K562 (cell line): ENCODE measurements around the gene C2CD2. TPM values are rescaled to one million over a fixed set of nuclear protein-coding genes. Genes with fewer than 3 reads are reported as not detected.
A peak's percentile ranks its signal among the peaks of the same experiment; 100 is the strongest.

ENCODE experiments used
- ATAC-seq: fragments of 200-7000 bp; cut with Tn5 transposase; 3 replicates; pipeline ENCODE4 v1.9.1; 2020; ENCODE audit warnings: moderate library complexity
- BruUV-seq: library from RNA; stranded (reverse); fragments of 400-500 nt; replicated peaks from 2 replicates; lab custom pipeline; 2021; lab: Mats Ljungman, UMichigan
- CTCF ChIA-PET: fragments of 300-600 bp; formaldehyde crosslinking; extraction: SDS; loops from one replicate; lab custom pipeline; 2021; ENCODE audit warnings: low intra/inter-chr PET ratio; lab: Yijun Ruan, JAX
- POLR2A ChIA-PET: fragments of 300-600, 350-650 bp; sonication (Branson Sonifier 250); formaldehyde crosslinking; extraction: SDS; loops from one replicate; lab custom pipeline; 2021; ENCODE audit warnings: antibody characterized with exemption, inconsistent platforms; lab: Yijun Ruan, JAX
- DNase-seq, 4 experiments: peaks; one replicate each; pipeline versions ENCODE4 v3.0.0 to v3.0.0-alpha.2; 2011 to 2018; ENCODE audit warnings: low spot score in 3 of 4, mixed read lengths in 3 of 4; ENCODE audit errors: extremely low read depth in 1 of 4
- FAIRE-seq: peaks from 2 replicates; lab custom pipeline; 2011; peaks lifted over from hg19 to GRCh38; lab: Jason Lieb, UNC
- H2AFZ ChIP-seq: 2 replicates; pipeline ENCODE4 v1.6.0; 2011; ENCODE audit warnings: low read depth, low read length, control low read depth, inconsistent platforms
- H3K27ac ChIP-seq: fragments of 200-600 bp; 3 replicates; pipeline ENCODE4 v1.8.0; 2011; ENCODE audit warnings: low read depth, mild to moderate bottlenecking, control low read depth, inconsistent platforms, low read length, moderate library complexity, mixed read lengths; ENCODE audit errors: extremely low read depth
- H3K27me3 ChIP-seq, 2 experiments: fragments of 300-600 bp in 1 of 2; 2 replicates in 1 of 2; 3 replicates in 1 of 2; pipeline versions ENCODE4 v1.6.0 to v1.8.0; 2011; ENCODE audit warnings: inconsistent platforms in 2 of 2, low read length in 2 of 2, mild to moderate bottlenecking in 1 of 2, mixed read lengths in 1 of 2, moderate library complexity in 1 of 2; ENCODE audit not compliant: control insufficient read depth in 2 of 2, insufficient read depth in 2 of 2
- H3K36me3 ChIP-seq: fragments of 300-600 bp; 3 replicates; pipeline ENCODE4 v1.8.0; 2011; ENCODE audit warnings: mild to moderate bottlenecking, low read length, inconsistent platforms; ENCODE audit not compliant: control insufficient read depth, insufficient read depth
- H3K4me1 ChIP-seq, 2 experiments: fragments of 200-600 bp in 1 of 2; replicated peaks in 1 of 2; 2 replicates in 1 of 2; 3 replicates in 1 of 2; pipeline versions ENCODE4 v1.5.1 to v1.8.0; 2011; ENCODE audit warnings: inconsistent platforms in 2 of 2, low read length in 2 of 2, mild to moderate bottlenecking in 1 of 2, mixed read lengths in 1 of 2, moderate library complexity in 1 of 2; ENCODE audit not compliant: control insufficient read depth in 2 of 2, insufficient read depth in 2 of 2
- H3K4me2 ChIP-seq: 2 replicates; pipeline ENCODE4 v1.6.1; 2011; ENCODE audit warnings: low read length, control low read depth, inconsistent platforms, mixed read lengths; ENCODE audit not compliant: insufficient read depth
- H3K4me3 ChIP-seq: fragments of 200-600 bp; sonication (generic), shearing (Covaris generic); 2 replicates; pipeline ENCODE4 v1.5.1; 2016; ENCODE audit warnings: control low read depth, inconsistent platforms
- H3K79me2 ChIP-seq: fragments of 200-600 bp; 3 replicates; pipeline ENCODE4 v1.8.0; 2011; ENCODE audit warnings: low read length, inconsistent platforms; ENCODE audit not compliant: control insufficient read depth, insufficient read depth
- H3K9ac ChIP-seq, 2 experiments: 2 replicates each; pipeline versions ENCODE4 v1.6.0 to v1.6.1; 2011; ENCODE audit warnings: low read depth in 2 of 2, low read length in 2 of 2, control low read depth in 1 of 2, inconsistent platforms in 1 of 2, mild to moderate bottlenecking in 1 of 2, mixed read lengths in 1 of 2; ENCODE audit not compliant: insufficient read depth in 1 of 2
- H3K9me1 ChIP-seq: one replicate; pipeline ENCODE4 v1.6.0; 2011; ENCODE audit warnings: inconsistent platforms, mild to moderate bottlenecking, low read length, moderate library complexity; ENCODE audit not compliant: control insufficient read depth, insufficient read depth
- H3K9me3 ChIP-seq: replicated peaks from 2 replicates; pipeline ENCODE4 v1.5.1; 2011; ENCODE audit warnings: low read depth, low read length, inconsistent platforms; ENCODE audit not compliant: control insufficient read depth, insufficient read depth
- H4K20me1 ChIP-seq: replicated peaks from 2 replicates; pipeline ENCODE4 v1.6.1; 2011; ENCODE audit warnings: low read length, inconsistent platforms, mixed read lengths; ENCODE audit not compliant: control insufficient read depth, insufficient read depth
- ATF1 ChIP-seq, 2 experiments: fragments of 450-650 bp in 1 of 2; IDR thresholded peaks; 2 replicates each; pipeline ENCODE4 v1.6.1; 2016; ENCODE audit warnings: missing compliant biosample characterization in 1 of 2, missing genetic modification characterization in 1 of 2
- ELF1 ChIP-seq: fragments of 200-800 bp; sonication (Bioruptor generic); IDR thresholded peaks from 2 replicates; pipeline ENCODE4 v1.6.1; 2016; ENCODE audit warnings: missing genetic modification characterization, missing compliant biosample characterization
- ZNF3 ChIP-seq: fragments of 250-450 bp; sonication (Bioruptor Pico); IDR thresholded peaks from 2 replicates; pipeline ENCODE4 v1.5.0; 2021; ENCODE audit warnings: mild to moderate bottlenecking, moderate library complexity
- WGBS: fragments of 100-300 bp; shearing (Covaris generic); methylation state at CpG from one replicate; pipeline ENCODE4 v1.1.6; 2016; ENCODE audit warnings: low coverage, mixed read lengths; ENCODE audit not compliant: insufficient coverage; ENCODE audit errors: missing lambda C conversion rate; 5-methylcytosine and 5-hydroxymethylcytosine counted together
- in situ Hi-C: fragments of 300-500 bp; cut with MboI; formaldehyde crosslinking; loops from 4 replicates; pipeline ENCODE4 v1.15.0; 2018; ENCODE audit warnings: inconsistent platforms, mixed read lengths
- intact Hi-C: fragments of 100-400 bp; cut with micrococcal nuclease; formaldehyde crosslinking; loops from 2 replicates; pipeline ENCODE4 v1.14.2; 2022
- polyA plus RNA-seq, 8 experiments: library from polyadenylated mRNA; depleted of rRNA in 4 of 8; stranded (reverse) in 5 of 8; unstranded in 3 of 8; fragments of >200 nt; fragmentation: Nextera tagmentation in 2 of 8; fragmentation: Illumina TruSeq in 1 of 8; extraction: Ambion mirVana in 2 of 8; extraction: Trizol in 1 of 8; gene quantifications; 2 replicates each; pipeline versions ENCODE4 v1.2.1 to v1.2.3, GENCODE V29; 2011 to 2014; ENCODE audit warnings: inconsistent platforms in 1 of 8, missing spikeins in 1 of 8
- total RNA-seq, 7 experiments: library from RNA; depleted of rRNA in 6 of 7; stranded (reverse); fragments of >200 nt in 6 of 7; fragmentation: Illumina TruSeq in 2 of 7; extraction: Trizol in 2 of 7; gene quantifications; 2 replicates each; pipeline versions ENCODE4 v1.2.1 to v1.2.3, GENCODE V29; 2011 to 2021; ENCODE audit warnings: low replicate concordance in 1 of 7
- TF ChIP-seq, protein P1 (sequence below): fragments of 450-650 bp; IDR thresholded peaks from 2 replicates; pipeline ENCODE4 v1.6.1; 2016; ENCODE audit warnings: antibody characterized with exemption
- TF ChIP-seq, protein P2 (sequence below), 2 experiments: fragments of 450-650 bp in 1 of 2; sonication (generic) in 1 of 2; formaldehyde crosslinking in 1 of 2; IDR thresholded peaks in 1 of 2; conservative IDR thresholded peaks in 1 of 2; 2 replicates each; pipeline versions ENCODE4 v1.6.1 to v1.8.1; 2016 to 2023; ENCODE audit warnings: mild to moderate bottlenecking in 2 of 2, moderate library complexity in 2 of 2, inconsistent platforms in 1 of 2, missing genetic modification reagents in 1 of 2
- TF ChIP-seq, protein P3 (sequence below), 2 experiments: fragments of 450-650 bp; IDR thresholded peaks; 2 replicates each; pipeline ENCODE4 v1.6.1; 2018; ENCODE audit warnings: mild to moderate bottlenecking in 2 of 2, low read depth in 1 of 2; ENCODE audit not compliant: partially characterized antibody in 2 of 2

Gene C2CD2
- total and polyA plus RNA-seq, 9 of the 15 experiments (the other 6 are each of a cell fraction or from before 2014, with no cell fraction given): 1.3 to 21.6 (median 12.1) TPM

DNA sequence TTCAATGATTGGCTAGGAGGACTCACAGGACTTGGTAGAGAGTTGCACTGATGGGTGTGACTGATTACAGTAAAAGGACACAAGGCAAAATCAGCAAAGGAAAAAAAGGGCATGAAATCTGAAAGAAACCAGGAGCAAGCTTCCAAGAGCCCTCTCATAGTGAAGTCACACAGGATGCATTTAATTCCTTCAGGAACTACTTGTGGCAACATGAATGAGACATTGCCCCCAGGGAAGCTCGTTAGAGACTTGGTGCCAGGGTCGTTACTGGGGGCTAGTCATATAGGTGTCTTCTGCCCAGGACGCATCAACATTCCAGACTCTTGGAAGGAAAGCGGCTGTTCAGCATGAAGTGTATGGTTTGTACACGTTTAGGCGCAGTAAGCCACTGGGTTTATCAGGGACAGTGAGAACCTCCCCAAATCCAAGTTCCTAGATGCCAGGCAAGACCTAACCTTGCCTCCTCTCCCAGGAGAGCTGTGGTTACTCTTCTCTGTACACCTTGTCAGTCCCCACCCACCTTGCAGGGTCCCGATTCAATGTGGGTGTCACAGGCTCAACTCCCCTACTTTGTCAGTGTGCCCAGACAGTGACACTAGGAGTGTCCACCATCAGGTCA lies 26.0 kb upstream of the C2CD2 start:
- Histone ChIP-seq H3K9ac (no peak overlapping the region), H3K4me1 (no peaks in the 10 kb centered on the region), H2AFZ (no peak overlapping the region), H4K20me1 (no peaks in the 10 kb centered on the region), H3K79me2 (no peaks in the 10 kb centered on the region), H3K27me3 (peaks cover 18 to 32% of the 10 kb centered on the region in 2 experiments), H3K36me3 (no peaks in the 10 kb centered on the region), H3K4me3 (no peak overlapping the region), H3K27ac (no peak overlapping the region), H3K9me3 (peaks cover 4% of the 10 kb centered on the region; the same call in 1 of the 2 replicates), H3K9me1 (no peaks in the 10 kb centered on the region), H3K4me2 (no peak overlapping the region)
- BruUV-seq: no TSS peak
- ChIA-PET CTCF (no interaction called here), POLR2A (interaction anchor here (1.2 kb wide), 1 partner anchor 22 kb away, joined by 3 read pairs; no protein-coding TSS in a partner anchor)
- TF ChIP-seq, protein P1, sequence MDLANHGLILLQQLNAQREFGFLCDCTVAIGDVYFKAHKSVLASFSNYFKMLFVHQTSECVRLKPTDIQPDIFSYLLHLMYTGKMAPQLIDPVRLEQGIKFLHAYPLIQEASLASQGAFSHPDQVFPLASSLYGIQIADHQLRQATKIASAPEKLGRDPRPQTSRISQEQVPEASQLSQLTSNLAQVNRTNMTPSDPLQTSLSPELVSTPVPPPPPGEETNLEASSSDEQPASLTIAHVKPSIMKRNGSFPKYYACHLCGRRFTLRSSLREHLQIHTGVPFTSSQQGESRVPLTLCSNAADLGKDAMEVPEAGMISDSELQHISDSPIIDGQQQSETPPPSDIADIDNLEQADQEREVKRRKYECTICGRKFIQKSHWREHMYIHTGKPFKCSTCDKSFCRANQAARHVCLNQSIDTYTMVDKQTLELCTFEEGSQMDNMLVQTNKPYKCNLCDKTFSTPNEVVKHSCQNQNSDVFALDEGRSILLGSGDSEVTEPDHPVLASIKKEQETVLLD: no peak
- no peak for TF ChIP-seq ATF1 (CRISPR knock-in tag; IDR thresholded peaks at IDR 0.05)
- no peak for TF ChIP-seq ATF1 (tag; IDR thresholded peaks at IDR 0.05)
- intact Hi-C loops: no loop called here
- no peak for ATAC-seq
- no peak for FAIRE-seq
- in situ Hi-C loops: no loop called here
- no peak for DNase-seq
- 2% methylated on average over 7 of the region's 7 CpGs for WGBS

DNA sequence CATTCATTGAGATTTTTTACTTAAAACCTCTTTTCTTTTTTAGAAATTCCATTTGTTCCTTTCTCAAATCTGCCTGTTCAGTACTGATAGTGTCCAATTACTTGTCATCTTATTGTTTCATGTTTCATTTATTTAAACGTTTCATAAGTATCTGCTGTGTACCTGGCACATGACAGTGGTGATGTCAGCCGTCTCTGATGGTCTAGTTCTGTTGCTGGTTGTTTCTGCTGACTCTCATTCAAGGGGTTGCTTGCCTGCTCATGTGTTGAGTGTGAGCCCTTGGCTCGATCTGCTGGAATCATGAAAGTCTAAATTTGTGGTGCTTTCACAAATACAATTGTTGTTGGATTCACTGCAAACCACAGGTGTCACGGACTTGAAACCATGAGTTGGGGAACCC lies 25.5 kb upstream of the C2CD2 start:
- H3K9ac ChIP-seq: no peak overlapping the region
- H2AFZ ChIP-seq: no peak overlapping the region
- peaks cover 18 to 32% of the 10 kb centered on the region in 2 experiments for H3K27me3 ChIP-seq
- no peaks in the 10 kb centered on the region for H3K36me3 ChIP-seq
- FAIRE-seq (no peak), DNase-seq (no peak), ATAC-seq (no peak)
- no TSS peak for BruUV-seq
- H3K4me2 ChIP-seq: no peak overlapping the region
- no peaks in the 10 kb centered on the region for H3K79me2 ChIP-seq
- no peak overlapping the region for H3K4me3 ChIP-seq
- no peak overlapping the region for H3K27ac ChIP-seq
- H3K4me1 ChIP-seq: no peaks in the 10 kb centered on the region; a peak in 1 of 5 replicates
- WGBS: 0% methylated on average over 4 of the region's 4 CpGs
- H3K9me3 ChIP-seq: peaks cover 4% of the 10 kb centered on the region; the same call in 1 of the 2 replicates
- no peaks in the 10 kb centered on the region for H3K9me1 ChIP-seq
- no peaks in the 10 kb centered on the region for H4K20me1 ChIP-seq
- intact Hi-C loops (no loop called here), in situ Hi-C loops (no loop called here)
- TF ChIP-seq, protein P2, sequence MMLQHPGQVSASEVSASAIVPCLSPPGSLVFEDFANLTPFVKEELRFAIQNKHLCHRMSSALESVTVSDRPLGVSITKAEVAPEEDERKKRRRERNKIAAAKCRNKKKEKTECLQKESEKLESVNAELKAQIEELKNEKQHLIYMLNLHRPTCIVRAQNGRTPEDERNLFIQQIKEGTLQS (IDR thresholded peaks at IDR 0.05): peak; percentile 32; the same call in 1 of the 2 replicates
- TF ChIP-seq, protein P2 (CRISPR knock-in tag; conservative IDR thresholded peaks at IDR 0.05): no peak
- TF ChIP-seq ELF1 (no peak), ZNF3 (CRISPR knock-in tag) (no peak)
- TF ChIP-seq, protein P3, sequence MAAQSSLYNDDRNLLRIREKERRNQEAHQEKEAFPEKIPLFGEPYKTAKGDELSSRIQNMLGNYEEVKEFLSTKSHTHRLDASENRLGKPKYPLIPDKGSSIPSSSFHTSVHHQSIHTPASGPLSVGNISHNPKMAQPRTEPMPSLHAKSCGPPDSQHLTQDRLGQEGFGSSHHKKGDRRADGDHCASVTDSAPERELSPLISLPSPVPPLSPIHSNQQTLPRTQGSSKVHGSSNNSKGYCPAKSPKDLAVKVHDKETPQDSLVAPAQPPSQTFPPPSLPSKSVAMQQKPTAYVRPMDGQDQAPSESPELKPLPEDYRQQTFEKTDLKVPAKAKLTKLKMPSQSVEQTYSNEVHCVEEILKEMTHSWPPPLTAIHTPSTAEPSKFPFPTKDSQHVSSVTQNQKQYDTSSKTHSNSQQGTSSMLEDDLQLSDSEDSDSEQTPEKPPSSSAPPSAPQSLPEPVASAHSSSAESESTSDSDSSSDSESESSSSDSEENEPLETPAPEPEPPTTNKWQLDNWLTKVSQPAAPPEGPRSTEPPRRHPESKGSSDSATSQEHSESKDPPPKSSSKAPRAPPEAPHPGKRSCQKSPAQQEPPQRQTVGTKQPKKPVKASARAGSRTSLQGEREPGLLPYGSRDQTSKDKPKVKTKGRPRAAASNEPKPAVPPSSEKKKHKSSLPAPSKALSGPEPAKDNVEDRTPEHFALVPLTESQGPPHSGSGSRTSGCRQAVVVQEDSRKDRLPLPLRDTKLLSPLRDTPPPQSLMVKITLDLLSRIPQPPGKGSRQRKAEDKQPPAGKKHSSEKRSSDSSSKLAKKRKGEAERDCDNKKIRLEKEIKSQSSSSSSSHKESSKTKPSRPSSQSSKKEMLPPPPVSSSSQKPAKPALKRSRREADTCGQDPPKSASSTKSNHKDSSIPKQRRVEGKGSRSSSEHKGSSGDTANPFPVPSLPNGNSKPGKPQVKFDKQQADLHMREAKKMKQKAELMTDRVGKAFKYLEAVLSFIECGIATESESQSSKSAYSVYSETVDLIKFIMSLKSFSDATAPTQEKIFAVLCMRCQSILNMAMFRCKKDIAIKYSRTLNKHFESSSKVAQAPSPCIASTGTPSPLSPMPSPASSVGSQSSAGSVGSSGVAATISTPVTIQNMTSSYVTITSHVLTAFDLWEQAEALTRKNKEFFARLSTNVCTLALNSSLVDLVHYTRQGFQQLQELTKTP (IDR thresholded peaks at IDR 0.05; ENCODE audit: low read depth in 1 of 2, partially characterized antibody in 2 of 2): peak in 1 of 2 experiments; percentile 71
- ChIA-PET POLR2A (no interaction called here), CTCF (no interaction called here)
